ENCODE data around the gene SERHL2.

The SERHL2 gene

DNA sequence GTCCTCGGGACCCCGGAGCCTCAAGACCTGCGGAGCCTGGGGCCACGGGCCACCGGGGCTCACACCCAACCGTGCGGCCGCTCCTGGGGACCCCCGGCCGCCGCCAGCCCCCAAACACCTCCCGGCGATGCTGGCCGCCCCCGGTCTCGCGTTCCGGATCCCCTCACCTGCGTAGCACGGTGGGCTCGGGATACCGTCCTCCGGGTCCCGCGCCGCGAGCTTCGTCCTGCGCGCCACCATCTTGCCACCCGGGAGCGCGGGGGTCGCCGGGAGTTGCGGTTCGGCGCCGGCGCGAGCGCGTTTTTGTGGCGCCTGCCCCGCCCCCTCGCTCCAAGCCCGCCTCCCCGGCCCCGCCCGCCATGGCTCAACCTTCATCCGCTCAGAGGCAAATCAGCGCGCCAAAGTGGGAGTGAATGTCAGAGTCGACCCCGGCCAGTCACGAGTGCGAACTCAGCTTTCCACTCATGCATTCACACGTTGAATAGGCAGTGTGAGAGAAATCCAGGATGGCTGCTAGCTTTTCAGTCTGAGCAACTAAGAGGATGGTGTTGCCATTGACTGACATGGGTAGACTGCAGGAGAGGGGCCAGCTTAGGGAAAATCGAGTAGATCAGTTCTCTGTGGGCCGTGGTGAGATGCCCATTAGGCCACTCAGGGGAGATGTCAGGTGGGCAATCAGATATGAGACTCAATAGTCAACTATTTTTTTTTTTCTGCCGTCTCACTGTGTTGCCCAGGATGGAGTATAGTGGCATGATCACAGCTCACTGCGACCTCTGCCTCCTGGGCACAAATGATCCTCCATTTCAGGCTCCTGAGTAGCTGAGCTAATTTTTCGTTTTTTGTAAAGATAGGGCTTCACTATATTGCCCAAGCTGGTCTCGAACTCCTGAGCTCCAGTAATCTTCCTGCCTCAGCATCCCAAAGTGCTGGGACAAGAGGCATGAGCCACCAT is 28.3 kb downstream of the SERHL2 start:
- Histone ChIP-seq H3K9ac (ENCODE audit: low read depth, low read length, poor library complexity, severe bottlenecking) (peak overlapping the region; percentile 76), H3K9me3 (ENCODE audit: insufficient read depth, low read depth, low read length) (no peaks in the 10 kb centered on the region), H4K20me1 (ENCODE audit: insufficient read depth, low read length, poor library complexity, severe bottlenecking) (peaks cover 6% of the 10 kb centered on the region), H3K4me2 (ENCODE audit: low read depth, low read length, poor library complexity, severe bottlenecking) (peak overlapping the region; percentile 82), H3F3A (ENCODE audit: low read depth) (no peaks in the 10 kb centered on the region), H2AFZ (ENCODE audit: low read length) (peak overlapping the region; percentile 77; the same call in 1 of the 2 replicates), H3K79me2 (ENCODE audit: insufficient read depth, low read length) (peaks cover 26% of the 10 kb centered on the region), H3K36me3 (ENCODE audit: insufficient read depth, low read length) (peaks cover 53% of the 10 kb centered on the region; the same call in 1 of the 2 replicates), H3K27me3 (ENCODE audit: insufficient read depth, low read length, poor library complexity, severe bottlenecking) (no peaks in the 10 kb centered on the region), H3K4me1 (ENCODE audit: insufficient read depth, low read length, poor library complexity, severe bottlenecking) (peaks cover 5% of the 10 kb centered on the region), H3K9me2 (replicated peaks; ENCODE audit: low read depth, low read length) (no peaks in the 10 kb centered on the region), H3K4me3 (ENCODE audit: low read length, poor library complexity, severe bottlenecking) (peak overlapping the region; percentile 78)
- no peak for TF ChIP-seq EZH2phosphoT487 (IDR thresholded peaks at IDR 0.05; ENCODE audit: borderline replicate concordance)
- TF ChIP-seq, protein P1, sequence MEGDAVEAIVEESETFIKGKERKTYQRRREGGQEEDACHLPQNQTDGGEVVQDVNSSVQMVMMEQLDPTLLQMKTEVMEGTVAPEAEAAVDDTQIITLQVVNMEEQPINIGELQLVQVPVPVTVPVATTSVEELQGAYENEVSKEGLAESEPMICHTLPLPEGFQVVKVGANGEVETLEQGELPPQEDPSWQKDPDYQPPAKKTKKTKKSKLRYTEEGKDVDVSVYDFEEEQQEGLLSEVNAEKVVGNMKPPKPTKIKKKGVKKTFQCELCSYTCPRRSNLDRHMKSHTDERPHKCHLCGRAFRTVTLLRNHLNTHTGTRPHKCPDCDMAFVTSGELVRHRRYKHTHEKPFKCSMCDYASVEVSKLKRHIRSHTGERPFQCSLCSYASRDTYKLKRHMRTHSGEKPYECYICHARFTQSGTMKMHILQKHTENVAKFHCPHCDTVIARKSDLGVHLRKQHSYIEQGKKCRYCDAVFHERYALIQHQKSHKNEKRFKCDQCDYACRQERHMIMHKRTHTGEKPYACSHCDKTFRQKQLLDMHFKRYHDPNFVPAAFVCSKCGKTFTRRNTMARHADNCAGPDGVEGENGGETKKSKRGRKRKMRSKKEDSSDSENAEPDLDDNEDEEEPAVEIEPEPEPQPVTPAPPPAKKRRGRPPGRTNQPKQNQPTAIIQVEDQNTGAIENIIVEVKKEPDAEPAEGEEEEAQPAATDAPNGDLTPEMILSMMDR (conservative IDR thresholded peaks at IDR 0.05; ENCODE audit: low read length): no peak

DNA sequence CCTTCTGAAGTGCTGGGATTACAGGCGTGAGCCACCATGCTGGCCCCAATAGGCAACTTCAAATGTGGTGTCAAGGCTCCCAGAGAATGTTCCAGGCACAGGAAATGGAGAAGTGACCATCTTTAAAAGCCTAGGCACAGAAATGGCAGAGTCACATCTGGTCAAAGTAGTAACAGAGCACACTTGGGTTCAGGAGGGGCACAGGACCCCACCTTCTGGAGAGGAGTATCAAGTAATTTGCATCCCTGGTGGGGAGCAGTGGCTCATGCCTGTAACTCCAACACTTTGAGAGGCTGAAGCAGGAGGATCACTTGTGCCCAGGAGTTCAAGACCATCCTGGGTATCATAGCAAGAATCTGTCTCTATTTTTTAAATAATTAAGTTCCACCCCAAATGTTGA is 29.2 kb downstream of the SERHL2 start:
- H2AFZ ChIP-seq (ENCODE audit: low read length): no peak overlapping the region
- H3K79me2 ChIP-seq (ENCODE audit: insufficient read depth, low read length): peaks cover 26% of the 10 kb centered on the region
- peaks cover 6% of the 10 kb centered on the region for H4K20me1 ChIP-seq (ENCODE audit: insufficient read depth, low read length, poor library complexity, severe bottlenecking)
- H3K36me3 ChIP-seq (ENCODE audit: insufficient read depth, low read length): peaks cover 54% of the 10 kb centered on the region; the same call in 1 of the 2 replicates
- H3K9ac ChIP-seq (ENCODE audit: low read depth, low read length, poor library complexity, severe bottlenecking): no peak overlapping the region
- no peaks in the 10 kb centered on the region for H3F3A ChIP-seq (ENCODE audit: low read depth)
- no peaks in the 10 kb centered on the region for H3K9me2 ChIP-seq (replicated peaks; ENCODE audit: low read depth, low read length)
- no peaks in the 10 kb centered on the region for H3K9me3 ChIP-seq (ENCODE audit: insufficient read depth, low read depth, low read length)
- peaks cover 5% of the 10 kb centered on the region for H3K4me1 ChIP-seq (ENCODE audit: insufficient read depth, low read length, poor library complexity, severe bottlenecking)
- H3K27me3 ChIP-seq (ENCODE audit: insufficient read depth, low read length, poor library complexity, severe bottlenecking): no peaks in the 10 kb centered on the region
- no peak for TF ChIP-seq EZH2phosphoT487 (IDR thresholded peaks at IDR 0.05; ENCODE audit: borderline replicate concordance)
- TF ChIP-seq, protein P1 (conservative IDR thresholded peaks at IDR 0.05; ENCODE audit: low read length): no peak
- H3K4me3 ChIP-seq (ENCODE audit: low read length, poor library complexity, severe bottlenecking): no peak overlapping the region
- H3K4me2 ChIP-seq (ENCODE audit: low read depth, low read length, poor library complexity, severe bottlenecking): no peak overlapping the region

DNA sequence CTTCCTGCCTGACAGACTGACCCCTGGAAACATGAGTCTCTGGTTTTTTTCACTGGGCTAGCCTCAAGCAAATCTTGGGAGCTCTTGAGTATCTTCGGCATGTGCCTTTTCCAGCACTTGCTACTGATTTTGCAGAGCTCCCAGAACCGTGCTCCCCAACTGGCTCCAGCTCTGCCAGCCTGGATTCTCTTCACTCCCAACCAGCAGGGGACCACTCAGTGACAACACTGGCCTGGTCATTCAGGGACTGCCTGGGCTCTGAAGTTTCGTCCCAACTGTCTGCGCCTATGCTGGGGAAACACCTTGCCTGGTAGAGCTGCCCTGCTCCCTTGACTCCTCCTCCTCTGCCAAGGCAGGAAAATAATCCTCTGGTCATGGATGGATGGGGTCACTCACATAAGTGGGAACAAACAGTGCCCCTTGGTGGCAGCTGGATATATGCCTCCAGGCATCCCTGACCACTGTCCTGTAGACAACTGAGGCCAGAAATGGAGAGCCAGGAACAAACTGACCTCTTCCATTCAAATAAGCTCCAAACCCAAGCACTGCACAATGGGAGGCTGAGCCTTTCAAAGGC is 30.7 kb downstream of the SERHL2 start:
- H3K36me3 ChIP-seq (ENCODE audit: insufficient read depth, low read length): peaks cover 54% of the 10 kb centered on the region; the same call in 1 of the 2 replicates
- no peak overlapping the region for H3K4me3 ChIP-seq (ENCODE audit: low read length, poor library complexity, severe bottlenecking)
- peaks cover 26% of the 10 kb centered on the region for H3K79me2 ChIP-seq (ENCODE audit: insufficient read depth, low read length)
- no peaks in the 10 kb centered on the region for H3K9me2 ChIP-seq (replicated peaks; ENCODE audit: low read depth, low read length)
- H3K4me2 ChIP-seq (ENCODE audit: low read depth, low read length, poor library complexity, severe bottlenecking): no peak overlapping the region
- no peaks in the 10 kb centered on the region for H3K27me3 ChIP-seq (ENCODE audit: insufficient read depth, low read length, poor library complexity, severe bottlenecking)
- no peak overlapping the region for H2AFZ ChIP-seq (ENCODE audit: low read length)
- H3F3A ChIP-seq (ENCODE audit: low read depth): no peaks in the 10 kb centered on the region
- no peaks in the 10 kb centered on the region for H3K9me3 ChIP-seq (ENCODE audit: insufficient read depth, low read depth, low read length)
- H4K20me1 ChIP-seq (ENCODE audit: insufficient read depth, low read length, poor library complexity, severe bottlenecking): peaks cover 6% of the 10 kb centered on the region
- TF ChIP-seq, protein P1 (conservative IDR thresholded peaks at IDR 0.05; ENCODE audit: low read length): no peak
- no peak for TF ChIP-seq EZH2phosphoT487 (IDR thresholded peaks at IDR 0.05; ENCODE audit: borderline replicate concordance)
- H3K4me1 ChIP-seq (ENCODE audit: insufficient read depth, low read length, poor library complexity, severe bottlenecking): peaks cover 5% of the 10 kb centered on the region
- H3K9ac ChIP-seq (ENCODE audit: low read depth, low read length, poor library complexity, severe bottlenecking): no peak overlapping the region

Measured in Loucy (cell line).